Loucy (cell line): ENCODE measurements around the gene ZNF800.

Experiments used
- EZH2phosphoT487 ChIP-seq: fragments of 200-600 bp; IDR thresholded peaks from 2 replicates; pipeline ENCODE4 v1.6.1; 2018; ENCODE audit warnings: antibody characterized with exemption, mild to moderate bottlenecking, moderate library complexity, borderline replicate concordance
- TF ChIP-seq, protein P1 (sequence below): fragments of 200-600 bp; sonication (generic); conservative IDR thresholded peaks from 2 replicates; pipeline ENCODE4 v1.5.1; 2014; ENCODE audit warnings: mild to moderate bottlenecking, antibody characterized with exemption, low read length

DNA sequence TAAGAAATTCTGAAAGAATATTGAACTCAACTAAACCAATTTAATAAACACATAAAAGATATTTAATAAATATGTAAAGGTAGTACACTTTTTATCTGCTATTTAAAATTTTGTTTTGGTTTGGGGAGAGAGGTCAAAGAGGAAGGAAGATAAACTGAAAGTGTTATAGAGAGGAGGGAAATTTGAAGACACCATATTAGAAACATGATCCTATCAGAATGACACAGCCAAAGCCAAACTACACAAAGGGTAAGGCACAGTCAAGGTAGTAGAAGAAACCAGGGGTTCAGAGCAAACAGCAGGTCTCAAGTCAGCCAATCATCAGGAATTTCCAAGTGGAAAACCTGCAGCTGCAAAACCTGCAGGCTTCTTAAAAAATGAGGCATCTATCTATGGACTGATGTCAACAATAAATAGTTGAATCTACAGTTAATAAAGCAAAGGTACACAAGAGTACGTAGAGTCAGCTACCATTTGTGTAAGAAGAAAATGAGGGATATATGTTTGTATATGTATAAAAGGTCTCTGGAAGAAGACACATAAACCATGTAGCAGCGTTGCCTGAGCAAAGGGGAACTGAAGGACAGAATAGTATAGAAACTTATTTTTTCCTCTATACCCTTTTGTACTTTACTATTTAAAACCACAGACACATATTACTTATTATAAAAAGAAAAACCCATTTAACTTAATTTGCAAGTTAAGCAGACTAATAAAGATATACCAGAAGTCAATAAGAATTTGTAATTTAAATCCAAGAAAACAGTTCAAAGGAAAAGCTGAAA, 10.0 kb downstream of the ZNF800 start:
- TF ChIP-seq, protein P1, sequence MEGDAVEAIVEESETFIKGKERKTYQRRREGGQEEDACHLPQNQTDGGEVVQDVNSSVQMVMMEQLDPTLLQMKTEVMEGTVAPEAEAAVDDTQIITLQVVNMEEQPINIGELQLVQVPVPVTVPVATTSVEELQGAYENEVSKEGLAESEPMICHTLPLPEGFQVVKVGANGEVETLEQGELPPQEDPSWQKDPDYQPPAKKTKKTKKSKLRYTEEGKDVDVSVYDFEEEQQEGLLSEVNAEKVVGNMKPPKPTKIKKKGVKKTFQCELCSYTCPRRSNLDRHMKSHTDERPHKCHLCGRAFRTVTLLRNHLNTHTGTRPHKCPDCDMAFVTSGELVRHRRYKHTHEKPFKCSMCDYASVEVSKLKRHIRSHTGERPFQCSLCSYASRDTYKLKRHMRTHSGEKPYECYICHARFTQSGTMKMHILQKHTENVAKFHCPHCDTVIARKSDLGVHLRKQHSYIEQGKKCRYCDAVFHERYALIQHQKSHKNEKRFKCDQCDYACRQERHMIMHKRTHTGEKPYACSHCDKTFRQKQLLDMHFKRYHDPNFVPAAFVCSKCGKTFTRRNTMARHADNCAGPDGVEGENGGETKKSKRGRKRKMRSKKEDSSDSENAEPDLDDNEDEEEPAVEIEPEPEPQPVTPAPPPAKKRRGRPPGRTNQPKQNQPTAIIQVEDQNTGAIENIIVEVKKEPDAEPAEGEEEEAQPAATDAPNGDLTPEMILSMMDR: no peak
- no peak for TF ChIP-seq EZH2phosphoT487
